HG03097 (cell line): ENCODE results near the gene PCDHGA5.
"Not testable (repeated sequence)": the region's sequence is repeated elsewhere in the genome, so short reads cannot be mapped to it uniquely, and the experiment has no call there.

Experiments
- ATAC-seq: cut with Tn5 transposase; IDR thresholded peaks from one replicate; pipeline ENCODE4 v1.9.1; 2021; ENCODE audit not compliant: unreplicated experiment, low FRiP score

The PCDHGA5 gene

GRCh38 chr5:141383345-141383744 is 19.4 kb downstream of the PCDHGA5 start:
- ATAC-seq = no peak

- ATAC-seq = no peak
Observed at GRCh38 chr5:141384471-141385267, 20.7 kb downstream of the PCDHGA5 start.

DNA sequence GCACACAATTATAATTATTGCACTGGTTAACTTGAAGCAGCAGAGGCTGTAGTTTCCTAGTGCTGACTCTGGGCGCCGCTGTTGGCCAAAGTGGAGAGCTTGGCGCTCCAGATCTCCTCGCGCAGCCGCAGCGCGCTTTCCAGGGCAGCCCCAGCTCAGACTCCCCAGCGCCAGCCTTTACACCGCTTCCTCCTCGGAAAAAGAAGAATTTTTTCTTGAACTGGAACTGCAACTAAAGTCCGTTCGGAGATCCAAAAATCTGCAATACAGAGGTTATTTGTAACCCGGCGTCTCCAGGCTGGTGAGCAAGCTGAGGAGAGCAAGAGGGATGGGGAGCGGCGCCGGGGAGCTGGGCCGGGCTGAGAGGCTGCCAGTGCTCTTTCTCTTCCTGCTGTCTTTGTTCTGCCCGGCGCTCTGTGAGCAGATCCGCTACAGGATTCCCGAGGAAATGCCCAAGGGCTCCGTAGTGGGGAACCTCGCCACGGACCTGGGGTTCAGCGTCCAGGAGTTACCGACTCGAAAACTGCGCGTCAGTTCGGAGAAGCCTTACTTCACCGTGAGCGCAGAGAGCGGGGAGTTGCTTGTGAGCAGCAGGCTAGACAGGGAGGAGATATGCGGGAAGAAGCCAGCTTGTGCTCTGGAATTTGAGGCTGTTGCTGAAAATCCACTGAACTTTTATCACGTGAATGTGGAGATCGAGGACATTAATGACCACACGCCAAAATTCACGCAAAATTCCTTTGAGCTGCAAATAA is 23.8 kb downstream of the PCDHGA5 start, which contains the start of gene PCDHGB4:
Gene PCDHGB4, plus strand, starts transcription at position 142 of the 755 bp plus-strand sequence. Its CDS starts 187 bp downstream, at position 329.
- not testable (repeated sequence) for ATAC-seq

GRCh38 chr5:141388661-141389060 is 24.7 kb downstream of the PCDHGA5 start:
- ATAC-seq = no peak

DNA sequence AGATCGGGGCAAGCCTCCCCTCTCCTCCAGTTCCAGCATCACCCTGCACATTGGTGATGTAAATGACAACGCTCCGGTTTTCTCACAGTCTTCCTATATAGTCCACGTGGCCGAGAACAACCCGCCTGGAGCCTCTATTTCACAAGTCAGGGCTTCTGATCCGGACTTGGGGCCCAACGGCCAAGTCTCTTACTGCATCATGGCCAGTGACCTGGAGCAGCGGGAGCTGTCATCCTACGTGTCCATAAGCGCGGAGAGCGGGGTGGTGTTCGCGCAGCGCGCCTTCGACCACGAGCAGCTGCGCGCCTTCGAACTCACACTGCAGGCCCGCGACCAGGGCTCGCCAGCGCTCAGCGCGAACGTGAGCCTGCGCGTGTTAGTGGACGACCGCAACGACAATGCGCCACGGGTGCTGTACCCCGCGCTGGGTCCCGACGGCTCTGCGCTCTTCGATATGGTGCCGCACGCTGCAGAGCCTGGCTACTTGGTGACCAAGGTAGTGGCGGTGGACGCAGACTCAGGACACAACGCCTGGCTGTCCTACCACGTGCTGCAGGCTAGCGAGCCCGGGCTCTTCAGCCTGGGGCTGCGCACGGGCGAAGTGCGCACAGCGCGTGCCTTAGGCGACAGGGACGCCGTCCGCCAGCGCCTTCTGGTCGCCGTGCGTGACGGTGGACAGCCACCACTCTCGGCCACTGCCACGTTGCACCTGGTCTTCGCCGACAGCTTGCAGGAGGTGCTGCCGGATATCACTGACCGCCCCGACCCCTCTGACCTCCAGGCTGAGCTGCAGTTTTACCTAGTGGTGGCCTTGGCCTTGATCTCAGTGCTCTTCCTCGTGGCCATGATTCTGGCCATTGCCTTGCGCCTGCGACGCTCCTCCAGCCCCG is 25.4 kb downstream of the PCDHGA5 start:
- no peak for ATAC-seq

DNA sequence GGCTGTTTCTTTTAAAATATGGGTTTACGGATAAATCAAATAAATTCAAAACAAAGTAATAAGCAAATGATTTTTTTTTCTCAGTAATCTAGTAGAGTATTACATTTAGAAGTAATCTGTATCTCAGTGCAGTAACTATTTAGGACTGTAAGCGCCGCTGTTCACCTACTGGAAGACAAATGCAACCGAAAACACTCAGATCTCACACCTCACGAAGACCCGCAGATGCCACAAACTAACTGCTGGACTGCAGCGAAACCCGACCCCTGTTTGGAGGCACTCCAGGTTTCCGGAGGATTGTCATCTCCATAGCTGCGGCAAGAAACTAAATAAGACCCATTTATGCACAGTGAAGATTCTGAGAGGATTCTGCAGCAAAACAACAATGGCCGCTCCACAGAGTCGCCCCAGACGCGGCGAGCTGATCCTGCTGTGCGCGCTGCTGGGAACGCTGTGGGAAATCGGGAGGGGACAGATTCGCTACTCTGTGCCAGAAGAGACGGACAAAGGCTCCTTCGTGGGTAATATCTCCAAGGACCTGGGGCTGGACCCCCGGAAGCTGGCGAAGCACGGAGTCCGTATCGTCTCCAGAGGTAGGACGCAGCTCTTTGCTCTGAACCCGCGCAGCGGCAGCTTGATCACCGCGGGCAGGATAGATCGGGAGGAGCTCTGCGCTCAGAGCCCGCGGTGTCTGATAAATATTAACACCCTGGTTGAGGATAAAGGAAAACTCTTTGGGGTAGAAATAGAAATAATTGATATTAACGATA is 28.7 kb downstream of the PCDHGA5 start, which contains the start of gene PCDHGA8:
Gene PCDHGA8, plus strand, starts transcription at position 205 of the 770 bp plus-strand sequence. Its CDS starts 181 bp downstream, at position 386.
- ATAC-seq = no peak

GRCh38 chr5:141393267-141393666 is 29.3 kb downstream of the PCDHGA5 start:
- ATAC-seq = no peak

DNA sequence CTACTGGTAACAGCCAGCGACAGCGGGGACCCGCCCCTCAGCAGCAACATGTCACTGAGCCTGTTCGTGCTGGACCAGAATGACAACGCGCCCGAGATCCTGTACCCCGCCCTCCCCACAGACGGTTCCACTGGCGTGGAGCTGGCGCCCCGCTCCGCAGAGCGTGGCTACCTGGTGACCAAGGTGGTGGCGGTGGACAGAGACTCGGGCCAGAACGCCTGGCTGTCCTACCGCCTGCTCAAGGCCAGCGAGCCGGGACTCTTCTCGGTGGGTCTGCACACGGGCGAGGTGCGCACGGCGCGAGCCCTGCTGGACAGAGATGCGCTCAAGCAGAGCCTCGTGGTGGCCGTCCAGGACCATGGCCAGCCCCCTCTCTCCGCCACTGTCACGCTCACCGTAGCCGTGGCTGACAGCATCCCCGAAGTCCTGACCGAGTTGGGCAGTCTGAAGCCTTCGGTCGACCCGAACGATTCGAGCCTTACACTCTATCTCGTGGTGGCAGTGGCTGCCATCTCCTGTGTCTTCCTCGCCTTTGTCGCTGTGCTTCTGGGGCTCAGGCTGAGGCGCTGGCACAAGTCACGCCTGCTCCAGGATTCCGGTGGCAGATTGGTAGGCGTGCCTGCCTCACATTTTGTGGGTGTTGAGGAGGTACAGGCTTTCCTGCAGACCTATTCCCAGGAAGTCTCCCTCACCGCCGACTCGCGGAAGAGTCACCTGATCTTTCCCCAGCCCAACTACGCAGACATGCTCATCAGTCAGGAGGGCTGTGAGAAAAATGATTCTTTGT is 30.6 kb downstream of the PCDHGA5 start:
- ATAC-seq = not testable (repeated sequence)

GRCh38 chr5:141397756-141398551 is 34.0 kb downstream of the PCDHGA5 start, which contains the start of gene PCDHGB5:
Gene PCDHGB5 (plus strand): TSS chr5:141397947. CDS start chr5:141398128, 181 bp downstream.
- ATAC-seq = not testable (repeated sequence)

DNA sequence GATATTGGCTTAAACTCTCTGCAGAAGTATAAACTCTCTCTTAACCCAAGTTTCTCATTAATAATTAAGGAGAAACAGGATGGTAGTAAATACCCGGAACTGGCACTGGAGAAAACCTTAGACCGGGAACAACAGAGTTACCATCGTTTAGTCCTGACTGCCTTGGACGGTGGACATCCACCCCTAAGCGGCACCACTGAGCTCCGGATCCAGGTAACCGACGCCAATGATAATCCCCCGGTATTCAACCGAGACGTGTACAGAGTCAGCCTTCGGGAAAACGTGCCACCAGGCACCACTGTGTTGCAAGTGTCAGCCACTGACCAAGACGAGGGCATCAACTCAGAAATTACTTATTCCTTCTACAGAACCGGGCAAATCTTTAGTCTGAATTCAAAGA is 34.6 kb downstream of the PCDHGA5 start:
- ATAC-seq = no peak

DNA sequence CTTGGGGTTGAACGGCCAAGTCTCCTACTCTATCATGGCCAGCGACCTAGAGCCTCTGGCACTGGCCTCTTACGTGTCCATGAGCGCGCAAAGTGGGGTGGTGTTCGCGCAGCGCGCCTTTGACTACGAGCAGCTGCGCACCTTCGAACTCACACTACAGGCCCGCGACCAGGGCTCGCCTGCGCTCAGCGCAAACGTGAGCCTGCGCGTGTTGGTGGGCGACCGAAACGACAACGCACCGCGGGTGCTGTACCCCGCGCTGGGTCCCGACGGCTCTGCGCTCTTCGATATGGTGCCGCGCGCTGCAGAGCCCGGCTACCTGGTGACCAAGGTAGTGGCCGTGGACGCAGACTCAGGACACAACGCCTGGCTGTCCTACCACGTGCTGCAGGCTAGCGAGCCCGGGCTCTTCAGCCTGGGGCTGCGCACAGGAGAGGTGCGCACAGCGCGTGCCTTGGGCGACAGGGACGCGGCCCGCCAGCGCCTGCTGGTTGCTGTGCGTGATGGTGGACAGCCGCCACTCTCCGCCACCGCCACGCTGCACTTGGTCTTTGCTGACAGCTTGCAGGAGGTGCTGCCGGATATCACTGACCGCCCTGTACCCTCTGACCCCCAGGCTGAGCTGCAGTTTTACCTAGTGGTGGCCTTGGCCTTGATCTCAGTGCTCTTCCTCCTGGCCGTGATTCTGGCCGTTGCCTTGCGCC is 35.7 kb downstream of the PCDHGA5 start:
- ATAC-seq = no peak

DNA sequence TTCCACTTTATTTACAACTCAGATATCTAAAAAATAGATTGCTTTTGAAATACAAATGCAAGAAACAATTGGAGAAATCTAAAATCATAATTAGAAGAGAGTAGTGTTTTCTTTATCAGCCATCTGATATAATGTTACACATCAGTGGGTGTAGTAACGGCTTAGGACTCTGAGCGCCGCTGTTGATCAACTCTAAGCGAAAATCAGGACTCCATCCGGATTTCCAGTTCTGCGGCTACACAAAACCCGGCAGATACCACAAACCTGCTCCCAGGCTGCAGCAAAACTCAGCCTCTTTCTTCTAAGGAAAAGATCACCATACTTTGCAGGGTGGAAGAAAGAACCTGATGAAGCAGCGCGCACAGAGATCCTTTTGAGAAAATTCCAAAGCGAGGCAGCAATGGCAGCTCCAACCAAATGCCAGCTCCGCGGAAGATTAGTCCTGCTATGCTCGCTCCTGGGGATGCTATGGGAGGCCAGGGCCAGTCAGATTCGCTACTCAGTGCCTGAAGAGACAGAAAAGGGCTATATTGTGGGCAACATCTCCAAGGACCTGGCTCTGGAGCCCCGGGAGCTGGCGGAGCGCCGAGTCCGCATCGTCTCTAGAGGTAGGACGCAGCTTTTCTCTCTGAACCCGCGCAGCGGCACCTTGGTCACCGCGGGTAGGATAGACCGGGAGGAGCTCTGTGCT is 38.7 kb downstream of the PCDHGA5 start, which contains the start of gene PCDHGA9:
Gene PCDHGA9, plus strand, starts transcription at position 226 of the 691 bp plus-strand sequence. Its CDS starts 175 bp downstream, at position 401.
- ATAC-seq = no peak

- ATAC-seq = no peak
Observed at GRCh38 chr5:141403387-141403786, 39.4 kb downstream of the PCDHGA5 start.

DNA sequence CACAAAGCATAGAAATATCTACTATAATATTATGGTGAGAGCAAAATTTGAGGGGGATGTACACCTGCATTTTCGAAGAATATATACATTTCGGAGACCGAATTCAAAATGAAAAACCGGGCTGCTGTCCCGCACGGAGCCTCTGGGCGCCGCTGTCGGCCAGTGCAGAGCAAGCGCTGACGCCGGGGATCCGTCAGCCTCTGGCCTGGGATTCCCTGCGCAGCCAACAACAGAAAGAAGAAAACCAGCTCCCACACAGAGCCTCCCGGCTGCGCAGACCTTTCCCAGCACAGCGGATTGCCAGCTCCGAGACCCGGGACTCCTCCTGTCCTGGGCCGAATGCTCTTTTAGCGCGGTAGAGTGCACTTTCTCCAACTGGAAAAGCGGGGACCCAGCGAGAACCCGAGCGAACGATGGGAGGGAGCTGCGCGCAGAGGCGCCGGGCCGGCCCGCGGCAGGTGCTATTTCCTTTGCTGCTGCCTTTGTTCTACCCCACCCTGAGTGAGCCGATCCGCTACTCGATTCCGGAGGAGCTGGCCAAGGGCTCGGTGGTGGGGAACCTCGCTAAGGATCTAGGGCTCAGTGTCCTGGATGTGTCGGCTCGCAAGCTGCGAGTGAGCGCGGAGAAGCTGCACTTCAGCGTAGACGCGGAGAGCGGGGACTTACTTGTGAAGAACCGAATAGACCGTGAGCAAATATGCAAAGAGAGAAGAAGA is 44.0 kb downstream of the PCDHGA5 start, which contains the start of gene PCDHGB6:
Gene PCDHGB6, plus strand, starts transcription at position 232 of the 716 bp plus-strand sequence. Its CDS starts 182 bp downstream, at position 414.
- ATAC-seq = not testable (repeated sequence)

DNA sequence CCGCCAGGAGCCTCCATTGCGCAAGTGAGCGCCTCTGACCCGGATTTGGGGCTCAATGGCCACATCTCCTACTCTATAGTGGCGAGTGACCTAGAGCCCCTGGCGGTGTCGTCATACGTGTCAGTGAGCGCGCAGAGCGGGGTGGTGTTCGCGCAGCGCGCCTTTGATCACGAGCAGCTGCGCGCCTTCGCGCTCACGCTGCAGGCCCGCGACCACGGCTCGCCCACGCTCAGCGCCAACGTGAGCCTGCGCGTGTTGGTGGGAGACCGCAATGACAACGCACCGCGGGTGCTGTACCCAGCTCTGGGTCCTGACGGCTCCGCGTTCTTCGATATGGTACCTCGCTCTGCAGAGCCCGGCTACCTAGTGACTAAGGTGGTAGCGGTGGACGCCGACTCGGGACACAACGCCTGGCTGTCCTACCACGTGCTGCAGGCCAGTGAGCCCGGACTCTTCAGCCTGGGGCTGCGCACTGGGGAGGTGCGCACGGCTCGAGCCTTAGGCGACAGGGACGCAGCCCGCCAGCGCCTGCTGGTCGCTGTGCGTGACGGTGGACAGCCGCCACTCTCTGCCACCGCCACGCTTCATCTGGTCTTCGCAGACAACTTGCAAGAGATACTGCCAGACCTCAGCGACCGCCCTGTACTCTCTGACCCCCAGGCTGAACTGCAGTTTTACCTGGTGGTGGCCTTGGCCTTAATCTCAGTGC is 45.8 kb downstream of the PCDHGA5 start:
- no peak for ATAC-seq
